GM03348 (cell line): Measurements from ENCODE around the gene PIGN.

Source experiments
- DNase-seq: peaks from one replicate; pipeline ENCODE4 v3.0.0; 2012; ENCODE audit warnings: low spot score

The PIGN gene, protein sequence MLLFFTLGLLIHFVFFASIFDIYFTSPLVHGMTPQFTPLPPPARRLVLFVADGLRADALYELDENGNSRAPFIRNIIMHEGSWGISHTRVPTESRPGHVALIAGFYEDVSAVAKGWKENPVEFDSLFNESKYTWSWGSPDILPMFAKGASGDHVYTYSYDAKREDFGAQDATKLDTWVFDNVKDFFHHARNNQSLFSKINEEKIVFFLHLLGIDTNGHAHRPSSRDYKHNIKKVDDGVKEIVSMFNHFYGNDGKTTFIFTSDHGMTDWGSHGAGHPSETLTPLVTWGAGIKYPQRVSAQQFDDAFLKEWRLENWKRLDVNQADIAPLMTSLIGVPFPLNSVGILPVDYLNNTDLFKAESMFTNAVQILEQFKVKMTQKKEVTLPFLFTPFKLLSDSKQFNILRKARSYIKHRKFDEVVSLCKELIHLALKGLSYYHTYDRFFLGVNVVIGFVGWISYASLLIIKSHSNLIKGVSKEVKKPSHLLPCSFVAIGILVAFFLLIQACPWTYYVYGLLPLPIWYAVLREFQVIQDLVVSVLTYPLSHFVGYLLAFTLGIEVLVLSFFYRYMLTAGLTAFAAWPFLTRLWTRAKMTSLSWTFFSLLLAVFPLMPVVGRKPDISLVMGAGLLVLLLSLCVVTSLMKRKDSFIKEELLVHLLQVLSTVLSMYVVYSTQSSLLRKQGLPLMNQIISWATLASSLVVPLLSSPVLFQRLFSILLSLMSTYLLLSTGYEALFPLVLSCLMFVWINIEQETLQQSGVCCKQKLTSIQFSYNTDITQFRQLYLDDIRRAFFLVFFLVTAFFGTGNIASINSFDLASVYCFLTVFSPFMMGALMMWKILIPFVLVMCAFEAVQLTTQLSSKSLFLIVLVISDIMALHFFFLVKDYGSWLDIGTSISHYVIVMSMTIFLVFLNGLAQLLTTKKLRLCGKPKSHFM

GRCh38 chr18:62186774-62187542 is at the start of gene PIGN, which contains the start of gene RELCH:
TSS of gene PIGN (minus strand) at chr18:62187056. CDS start at chr18:62161353, 25,703 bp downstream.
TSS of gene RELCH (plus strand) at chr18:62187255. CDS start at chr18:62187506, 251 bp downstream.
- DNase-seq: peak; percentile 98

DNA sequence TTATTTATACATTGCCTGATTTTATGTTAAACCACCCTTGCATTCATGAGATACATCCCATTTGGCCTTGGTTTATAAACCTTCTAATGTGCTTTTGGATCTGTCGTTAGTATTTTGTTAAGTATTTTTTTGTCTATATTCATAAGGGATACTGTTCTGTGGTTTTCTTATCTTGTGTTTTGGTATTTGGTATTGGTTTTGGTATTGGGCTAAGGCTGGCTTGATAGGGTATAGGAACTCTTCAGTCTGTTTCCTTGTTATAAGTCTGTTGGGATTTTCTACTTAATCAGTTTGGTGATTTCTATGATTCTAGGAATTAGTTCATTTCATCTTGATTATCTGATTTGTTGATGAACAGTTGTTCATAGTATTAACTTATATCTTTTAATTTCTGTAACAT is 49.4 kb upstream of the PIGN start:
- no peak for DNase-seq

GRCh38 chr18:62226047-62226446 is 39.2 kb upstream of the PIGN start:
- DNase-seq: no peak

DNA sequence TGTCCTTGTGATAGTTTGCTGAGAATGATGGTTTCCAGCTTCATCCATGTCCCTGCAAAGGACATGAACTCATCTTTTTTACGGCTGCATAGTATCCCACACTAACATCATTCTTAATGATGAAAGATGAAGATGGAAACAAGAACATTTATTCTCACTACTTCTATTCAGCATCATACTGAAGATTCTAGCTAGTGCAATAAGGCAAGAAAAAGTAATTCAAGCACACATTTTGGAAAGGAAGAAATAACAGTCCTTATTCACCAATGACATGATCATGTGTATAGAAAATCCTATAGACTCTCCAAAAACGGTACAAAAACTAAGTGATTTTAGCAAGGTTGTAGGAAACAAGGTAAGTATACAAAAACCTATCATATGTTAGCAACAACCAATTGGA is 37.4 kb upstream of the PIGN start:
- DNase-seq: no peak

- DNase-seq: no peak
Measured at GRCh38 chr18:62214790-62215189, 27.9 kb upstream of the PIGN start.

DNA sequence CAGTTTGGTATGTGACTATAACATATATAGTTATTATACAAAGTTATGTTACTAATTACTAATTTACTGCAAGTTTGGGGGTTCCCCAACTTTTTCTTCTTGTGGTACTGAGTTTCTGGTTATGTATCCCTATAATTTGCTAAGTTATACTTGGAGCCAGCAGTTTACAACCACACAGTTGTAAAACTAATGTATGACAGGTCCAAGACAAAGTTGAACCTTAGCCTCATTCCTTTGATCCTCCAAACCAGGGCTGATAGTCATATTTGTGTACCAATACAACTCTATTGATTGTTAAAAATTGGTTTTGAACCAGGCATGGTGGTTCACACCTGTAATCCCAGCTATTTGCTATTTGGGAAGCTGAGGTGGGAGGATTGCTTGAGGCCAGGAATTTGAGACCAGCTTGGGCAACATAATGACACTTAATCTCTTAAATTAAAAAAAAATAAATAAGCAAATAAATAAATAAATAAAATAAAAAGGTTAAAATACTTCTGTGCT is 24.5 kb upstream of the PIGN start:
- DNase-seq: no peak

DNA sequence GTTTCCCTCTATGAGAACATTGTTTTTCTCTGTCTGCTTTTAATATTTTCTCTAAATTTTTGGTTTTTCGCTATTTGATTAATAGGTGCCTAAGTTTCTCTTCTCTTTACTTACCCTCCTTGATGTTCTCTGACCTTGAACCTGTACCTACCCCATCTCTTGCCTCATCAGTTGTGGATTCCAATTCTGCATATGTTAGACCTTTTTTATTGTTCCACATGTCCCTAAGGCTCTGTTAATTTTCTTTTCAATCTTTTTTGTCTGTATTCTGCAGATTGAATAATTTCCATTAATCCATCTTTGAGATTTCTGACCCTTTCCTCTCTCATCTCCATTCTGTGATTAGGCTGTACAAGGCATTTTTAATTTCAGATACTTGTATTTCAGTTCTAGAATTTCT is 23.3 kb upstream of the PIGN start:
- no peak for DNase-seq

DNA sequence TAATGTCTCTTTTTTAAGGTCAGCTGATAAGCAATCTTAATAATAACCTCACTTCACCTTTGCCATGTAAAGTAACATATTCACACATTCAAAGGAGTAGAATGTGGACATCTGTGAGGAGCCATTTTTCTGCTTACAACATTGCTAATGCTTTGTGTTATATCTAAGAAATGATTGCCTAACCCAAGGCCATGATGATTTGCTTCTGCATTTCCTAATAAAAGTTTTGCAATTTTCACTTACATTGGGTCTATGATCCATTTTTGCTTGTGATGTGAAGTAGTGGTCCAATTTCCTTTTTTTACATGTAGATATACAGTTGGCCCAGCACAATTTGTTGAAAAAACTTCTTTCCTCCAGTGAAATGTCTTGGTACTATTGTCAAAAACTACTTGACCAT is 22.2 kb upstream of the PIGN start:
- no peak for DNase-seq

- no peak for DNase-seq
Measured at GRCh38 chr18:62206593-62206992, 19.7 kb upstream of the PIGN start.

DNA sequence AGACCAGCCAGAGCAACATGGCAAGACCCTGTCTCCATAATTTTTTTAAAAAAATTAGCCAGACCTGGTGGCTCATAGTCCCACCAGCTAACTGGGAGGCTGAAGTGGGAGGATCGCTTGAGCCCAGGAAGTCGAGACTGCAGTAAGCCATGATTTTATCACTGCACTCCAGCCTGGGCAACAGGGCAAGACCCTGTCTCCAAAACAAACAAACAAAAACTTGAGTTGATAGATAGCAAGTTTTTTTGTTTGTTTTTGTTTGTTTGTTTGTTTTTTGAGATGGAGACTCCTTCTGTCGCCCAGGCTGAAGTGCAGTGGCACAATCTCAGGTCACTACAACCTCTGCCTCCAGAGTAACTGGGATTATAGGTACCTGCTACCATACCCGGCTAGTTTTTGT is 19.0 kb upstream of the PIGN start:
- no peak for DNase-seq

GRCh38 chr18:62201870-62202269 is 15.0 kb upstream of the PIGN start:
- DNase-seq: no peak

GRCh38 chr18:62200121-62200914 is 13.5 kb upstream of the PIGN start:
- DNase-seq: no peak

GRCh38 chr18:62199629-62200028 is 12.8 kb upstream of the PIGN start:
- DNase-seq: no peak

- no peak for DNase-seq
Measured at GRCh38 chr18:62198259-62198658, 11.4 kb upstream of the PIGN start.

GRCh38 chr18:62196980-62197379 is 10.1 kb upstream of the PIGN start:
- no peak for DNase-seq

DNA sequence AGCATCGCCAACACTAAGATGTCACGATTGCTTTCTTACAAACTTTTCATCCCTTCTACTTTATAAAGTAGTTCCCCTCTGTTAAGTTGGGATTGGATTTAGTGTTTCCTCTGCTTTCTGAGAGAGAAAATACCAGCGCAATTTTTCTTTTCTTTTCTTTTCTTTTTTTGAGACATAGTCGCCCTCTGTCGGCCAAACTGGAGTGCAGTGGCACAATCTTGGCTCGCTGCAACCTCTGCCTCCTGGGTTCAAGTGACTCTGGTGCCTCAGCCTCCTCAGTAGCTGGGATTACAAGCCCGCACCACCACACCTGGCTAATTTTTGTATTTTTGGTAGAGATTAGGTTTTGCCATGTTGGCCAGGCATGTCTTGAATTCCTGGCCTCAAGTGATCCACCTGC is 9.2 kb upstream of the PIGN start:
- no peak for DNase-seq

DNA sequence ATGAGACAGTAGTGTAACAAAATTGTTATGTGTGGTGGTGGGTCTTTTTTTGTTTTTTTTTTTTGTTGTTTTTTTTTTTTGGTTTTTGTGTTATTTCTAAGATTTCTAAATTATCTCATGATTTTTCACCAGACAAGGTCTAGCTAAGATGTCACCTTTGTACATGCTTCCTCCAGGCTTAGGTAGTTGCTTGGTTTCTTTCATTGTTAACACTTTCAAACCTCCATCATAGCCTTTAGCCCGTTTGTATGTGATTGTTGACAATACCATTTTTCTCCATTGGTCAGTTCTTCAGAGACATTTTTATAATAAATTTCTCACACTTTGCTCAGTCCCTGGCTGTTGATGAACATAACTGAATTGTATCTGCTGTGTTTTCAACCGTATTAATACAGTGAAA is 2.4 kb upstream of the PIGN start:
- no peak for DNase-seq

GRCh38 chr18:62187543-62188510 is 971 bp upstream of the PIGN start:
- DNase-seq: peak; percentile 31

- no peak for DNase-seq
Measured at GRCh38 chr18:62186499-62186773, 420 bp downstream of the PIGN start.

- peak; percentile 58 for DNase-seq
Measured at GRCh38 chr18:62183578-62184195, 3.2 kb downstream of the PIGN start.
